ENCODE results near the gene NRIP3.
"Not testable (repeated sequence)": the region's sequence is repeated elsewhere in the genome, so short reads cannot be mapped to it uniquely, and the experiment has no call there.

NRIP3 gene

GRCh38 chr11:8980485-8980884 is 23.3 kb downstream of the NRIP3 start:
- TF ChIP-seq, protein P1, sequence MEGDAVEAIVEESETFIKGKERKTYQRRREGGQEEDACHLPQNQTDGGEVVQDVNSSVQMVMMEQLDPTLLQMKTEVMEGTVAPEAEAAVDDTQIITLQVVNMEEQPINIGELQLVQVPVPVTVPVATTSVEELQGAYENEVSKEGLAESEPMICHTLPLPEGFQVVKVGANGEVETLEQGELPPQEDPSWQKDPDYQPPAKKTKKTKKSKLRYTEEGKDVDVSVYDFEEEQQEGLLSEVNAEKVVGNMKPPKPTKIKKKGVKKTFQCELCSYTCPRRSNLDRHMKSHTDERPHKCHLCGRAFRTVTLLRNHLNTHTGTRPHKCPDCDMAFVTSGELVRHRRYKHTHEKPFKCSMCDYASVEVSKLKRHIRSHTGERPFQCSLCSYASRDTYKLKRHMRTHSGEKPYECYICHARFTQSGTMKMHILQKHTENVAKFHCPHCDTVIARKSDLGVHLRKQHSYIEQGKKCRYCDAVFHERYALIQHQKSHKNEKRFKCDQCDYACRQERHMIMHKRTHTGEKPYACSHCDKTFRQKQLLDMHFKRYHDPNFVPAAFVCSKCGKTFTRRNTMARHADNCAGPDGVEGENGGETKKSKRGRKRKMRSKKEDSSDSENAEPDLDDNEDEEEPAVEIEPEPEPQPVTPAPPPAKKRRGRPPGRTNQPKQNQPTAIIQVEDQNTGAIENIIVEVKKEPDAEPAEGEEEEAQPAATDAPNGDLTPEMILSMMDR (conservative IDR thresholded peaks at IDR 0.05; ENCODE audit: low read depth, low read length): no peak

GRCh38 chr11:8979365-8979764 is 24.4 kb downstream of the NRIP3 start:
- H3K4me3 ChIP-seq (ENCODE audit: low read depth, low read length); DNase-seq (ENCODE audit: low read depth): not testable (repeated sequence)

More at GRCh38 chr11:8980485-8980884, 23.3 kb downstream of the NRIP3 start:
- no peak overlapping the region for H3K4me3 ChIP-seq (ENCODE audit: low read depth, low read length)
- DNase-seq (ENCODE audit: low read depth): no peak

- H3K4me3 ChIP-seq (ENCODE audit: low read depth, low read length): no peak overlapping the region
- TF ChIP-seq, protein P1 (conservative IDR thresholded peaks at IDR 0.05; ENCODE audit: low read depth, low read length): no peak
- no peak for DNase-seq (ENCODE audit: low read depth)
Measured at GRCh38 chr11:8973121-8973520, 30.7 kb downstream of the NRIP3 start.

- TF ChIP-seq, protein P1 (conservative IDR thresholded peaks at IDR 0.05; ENCODE audit: low read depth, low read length): no peak
- no peak overlapping the region for H3K4me3 ChIP-seq (ENCODE audit: low read depth, low read length)
Measured at GRCh38 chr11:8971924-8972316, 31.9 kb downstream of the NRIP3 start.

GRCh38 chr11:8971196-8971923 is 32.4 kb downstream of the NRIP3 start:
- H3K4me3 ChIP-seq (ENCODE audit: low read depth, low read length): no peak overlapping the region
- DNase-seq (ENCODE audit: low read depth): no peak
- TF ChIP-seq, protein P1 (conservative IDR thresholded peaks at IDR 0.05; ENCODE audit: low read depth, low read length): no peak

More at GRCh38 chr11:8971924-8972316, 31.9 kb downstream of the NRIP3 start:
- no peak for DNase-seq (ENCODE audit: low read depth)

DNA sequence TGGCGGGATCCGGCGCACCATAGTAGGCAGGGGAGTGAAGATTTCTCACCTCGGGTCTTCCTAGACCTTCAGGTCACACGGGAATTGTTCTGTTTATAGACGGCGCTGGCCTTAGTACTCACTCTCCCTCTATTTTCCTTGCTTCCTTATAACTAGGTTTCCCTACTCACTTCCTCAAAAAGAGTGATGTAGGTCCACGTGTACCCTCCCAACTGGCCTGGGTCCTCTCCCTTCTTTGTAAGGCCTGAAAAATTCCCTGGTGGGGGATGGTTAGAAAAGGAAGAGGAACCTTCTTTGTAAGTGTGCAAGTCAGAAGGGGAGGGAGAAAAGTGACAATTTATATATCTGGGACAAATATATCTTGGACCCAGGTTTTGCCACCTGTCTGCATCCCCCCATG is 36.6 kb downstream of the NRIP3 start:
- TF ChIP-seq, protein P1 (conservative IDR thresholded peaks at IDR 0.05; ENCODE audit: low read depth, low read length): no peak
- no peak for DNase-seq (ENCODE audit: low read depth)
- H3K4me3 ChIP-seq (ENCODE audit: low read depth, low read length): no peak overlapping the region

- DNase-seq (ENCODE audit: low read depth): peak; percentile 81
- H3K4me3 ChIP-seq (ENCODE audit: low read depth, low read length): peak within 1 kb of the TSS; percentile 94
- TF ChIP-seq, protein P1 (conservative IDR thresholded peaks at IDR 0.05; ENCODE audit: low read depth, low read length): no peak
Measured at GRCh38 chr11:8964324-8965320, 39.2 kb downstream of the NRIP3 start, which contains the start of gene TMEM9B. TMEM9B (minus strand) TSS chr11:8964442; CDS start chr11:8964313, 129 bp downstream.
